AG09319 (cell line): ENCODE results near the gene CLASP1.

Experiments used
- DNase-seq: peaks from one replicate; pipeline ENCODE4 v3.0.0-alpha.2; 2010; ENCODE audit warnings: low read depth; ENCODE audit errors: extremely low read depth
- TF ChIP-seq, protein P1 (sequence below): IDR thresholded peaks from 2 replicates; pipeline ENCODE4 v1.5.1; 2011; ENCODE audit warnings: low read depth, mild to moderate bottlenecking, inconsistent platforms, low read length, moderate library complexity

Gene CLASP1

DNA sequence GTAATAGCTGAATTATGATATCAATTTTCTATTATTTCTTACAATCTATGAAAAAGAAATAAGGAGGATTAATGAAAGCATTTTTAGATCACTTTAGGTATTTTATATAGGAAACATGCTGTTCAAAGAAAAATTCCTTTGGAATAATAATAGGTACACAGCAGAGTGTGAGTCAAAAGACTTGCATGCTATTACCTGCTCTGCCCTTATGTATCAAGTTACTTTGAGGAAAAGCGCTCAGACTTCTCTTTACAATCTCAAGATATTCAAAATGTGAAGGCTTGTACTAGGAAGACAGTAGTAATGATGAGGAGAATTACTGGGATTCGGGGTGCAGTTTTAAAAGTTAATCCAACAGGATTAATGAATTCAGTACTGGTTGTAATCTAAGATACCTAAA, 147.7 kb downstream of the CLASP1 start:
- DNase-seq = no peak
- TF ChIP-seq, protein P1, sequence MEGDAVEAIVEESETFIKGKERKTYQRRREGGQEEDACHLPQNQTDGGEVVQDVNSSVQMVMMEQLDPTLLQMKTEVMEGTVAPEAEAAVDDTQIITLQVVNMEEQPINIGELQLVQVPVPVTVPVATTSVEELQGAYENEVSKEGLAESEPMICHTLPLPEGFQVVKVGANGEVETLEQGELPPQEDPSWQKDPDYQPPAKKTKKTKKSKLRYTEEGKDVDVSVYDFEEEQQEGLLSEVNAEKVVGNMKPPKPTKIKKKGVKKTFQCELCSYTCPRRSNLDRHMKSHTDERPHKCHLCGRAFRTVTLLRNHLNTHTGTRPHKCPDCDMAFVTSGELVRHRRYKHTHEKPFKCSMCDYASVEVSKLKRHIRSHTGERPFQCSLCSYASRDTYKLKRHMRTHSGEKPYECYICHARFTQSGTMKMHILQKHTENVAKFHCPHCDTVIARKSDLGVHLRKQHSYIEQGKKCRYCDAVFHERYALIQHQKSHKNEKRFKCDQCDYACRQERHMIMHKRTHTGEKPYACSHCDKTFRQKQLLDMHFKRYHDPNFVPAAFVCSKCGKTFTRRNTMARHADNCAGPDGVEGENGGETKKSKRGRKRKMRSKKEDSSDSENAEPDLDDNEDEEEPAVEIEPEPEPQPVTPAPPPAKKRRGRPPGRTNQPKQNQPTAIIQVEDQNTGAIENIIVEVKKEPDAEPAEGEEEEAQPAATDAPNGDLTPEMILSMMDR = no peak

DNA sequence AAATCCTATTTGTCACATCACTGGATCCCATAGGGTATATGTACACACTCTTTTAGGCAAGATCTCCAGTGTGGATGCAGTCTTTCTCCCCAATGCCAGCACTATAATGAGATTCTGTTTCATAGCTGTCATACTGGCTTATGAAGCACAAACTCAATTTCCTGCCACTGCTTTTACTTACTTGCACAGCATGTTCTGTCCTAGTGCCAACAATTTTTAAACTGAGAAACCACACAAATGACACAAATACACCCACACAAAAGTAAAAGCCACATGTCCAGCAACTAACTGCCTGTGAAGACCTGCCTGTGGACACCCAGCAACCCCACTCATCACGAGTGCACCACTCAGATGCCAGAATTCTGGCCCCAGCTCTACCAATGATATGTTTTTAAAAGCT, 148.2 kb downstream of the CLASP1 start:
- no peak for DNase-seq
- TF ChIP-seq, protein P1 = no peak

DNA sequence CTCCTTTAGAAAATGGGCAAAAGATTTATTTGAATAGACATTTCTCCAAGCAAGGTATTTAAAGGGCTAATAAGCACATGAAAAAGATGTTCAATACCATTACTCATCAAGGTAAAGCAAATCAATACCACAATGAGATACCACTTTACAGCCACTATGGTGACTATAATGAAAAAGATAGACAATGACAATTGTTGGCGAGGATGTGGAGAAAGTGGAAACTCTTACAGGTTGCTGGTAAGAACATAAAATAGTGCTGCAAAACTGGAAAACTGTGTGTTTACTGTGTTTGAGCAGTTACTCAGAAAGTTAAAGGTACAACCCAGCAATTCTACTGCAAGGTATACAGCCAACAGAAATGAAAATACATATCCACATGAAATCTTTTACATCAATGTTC, 150.5 kb downstream of the CLASP1 start:
- DNase-seq = no peak
- TF ChIP-seq, protein P1 = no peak

DNA sequence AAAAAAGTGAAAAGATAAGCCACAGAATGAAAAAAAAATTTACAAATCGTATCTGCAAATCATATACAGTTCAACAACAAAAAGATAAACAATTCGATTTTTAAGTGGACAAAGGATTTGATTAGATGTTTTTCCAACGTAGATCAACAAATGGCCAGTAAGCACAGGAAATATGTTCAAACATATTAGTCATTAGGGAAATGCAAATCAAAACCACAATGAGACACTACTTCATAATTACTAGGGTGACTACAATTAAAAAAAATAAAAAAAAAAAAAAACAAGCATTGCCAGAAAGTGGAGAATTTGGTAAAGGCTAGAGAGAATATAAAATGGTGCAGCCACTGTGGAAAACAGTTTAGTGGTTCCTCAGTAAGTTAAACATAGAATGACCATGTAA, 156.9 kb downstream of the CLASP1 start:
- TF ChIP-seq, protein P1 = no peak
- DNase-seq = no peak

DNA sequence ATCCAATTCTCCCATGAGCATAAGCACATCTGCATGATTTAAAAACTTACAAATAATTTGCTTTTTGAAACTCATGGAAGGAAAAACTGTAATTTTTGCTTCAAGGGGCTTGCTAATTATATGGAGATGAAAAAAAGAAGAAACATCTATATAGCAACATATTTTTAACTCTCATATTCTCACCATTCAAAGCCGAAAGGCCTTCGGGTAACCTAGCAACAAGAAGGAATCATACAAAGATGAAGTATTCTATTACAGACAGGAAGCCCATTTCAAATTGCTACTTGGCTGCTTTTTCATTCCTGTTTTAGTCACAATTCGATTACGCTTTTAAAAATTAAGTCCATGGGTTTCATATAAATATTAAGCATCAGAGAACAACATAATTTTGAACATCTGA, 157.7 kb downstream of the CLASP1 start:
- TF ChIP-seq, protein P1 = no peak
- DNase-seq = no peak

DNA sequence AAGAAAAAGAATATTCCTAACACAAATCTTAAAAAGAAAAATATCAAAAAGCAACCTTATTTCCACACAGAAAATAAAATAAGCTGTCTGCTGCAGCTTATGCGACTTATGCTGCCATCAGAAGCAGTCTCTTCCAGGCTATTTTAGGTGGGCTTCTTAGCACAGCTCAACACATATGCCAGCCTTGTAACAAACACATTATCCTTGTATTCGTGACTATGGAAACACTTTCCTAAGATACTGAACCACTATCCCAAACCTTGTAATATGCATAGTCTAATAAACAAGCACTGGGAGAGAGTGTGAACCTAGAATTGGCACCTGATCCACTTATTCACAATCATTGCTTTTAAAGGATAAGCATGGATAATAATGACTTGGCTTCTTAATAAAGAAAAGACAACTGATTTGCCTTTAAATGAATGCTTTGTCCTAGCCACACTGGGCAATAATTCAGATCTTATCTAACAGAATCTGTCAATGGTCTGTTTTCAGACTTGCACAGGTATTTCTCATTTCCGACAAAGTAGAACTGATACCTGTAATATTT, 158.6 kb downstream of the CLASP1 start:
- DNase-seq = no peak
- TF ChIP-seq, protein P1 = no peak

DNA sequence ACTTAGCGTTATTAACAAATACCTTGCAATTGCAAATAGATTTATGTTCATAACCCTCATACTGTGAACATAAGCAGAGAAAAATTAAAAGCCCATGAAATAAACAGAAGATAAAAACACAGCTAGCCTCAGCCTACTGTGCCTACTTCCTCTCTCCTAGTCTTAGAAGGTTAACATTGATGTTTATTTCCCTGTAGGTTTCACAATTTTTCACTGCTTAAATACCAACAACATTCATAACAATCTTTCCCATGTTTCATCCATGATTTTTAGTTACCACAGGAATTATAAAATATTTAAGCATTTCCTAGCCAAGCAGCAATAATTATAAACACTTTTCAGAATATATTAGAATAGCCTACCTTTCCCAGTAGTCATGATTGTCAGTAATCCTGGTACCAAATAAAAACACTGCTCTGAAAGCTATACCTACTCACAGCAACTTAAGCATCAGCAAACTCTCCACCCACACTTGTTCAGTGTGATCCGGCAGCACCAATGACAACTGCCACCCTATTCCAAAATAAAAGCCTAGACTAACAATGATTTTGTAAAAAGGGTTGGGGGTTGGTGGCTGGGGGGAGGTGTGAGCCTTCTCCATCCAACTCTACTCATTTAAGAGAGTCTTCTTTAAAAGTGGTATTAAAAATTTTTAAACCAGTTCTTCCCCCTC, 159.2 kb downstream of the CLASP1 start:
- DNase-seq = no peak
- TF ChIP-seq, protein P1 = no peak
